NB4 (cell line): Measurements from ENCODE around the gene TMBIM6.

Source experiments
- DNase-seq: peaks from one replicate; pipeline ENCODE4 v3.0.0; 2010; ENCODE audit warnings: low read depth
- H3K4me3 ChIP-seq: one replicate; pipeline ENCODE4 v1.5.1; 2011; ENCODE audit warnings: mild to moderate bottlenecking, low read depth, low read length, moderate library complexity
- MYC ChIP-seq: IDR thresholded peaks from 2 replicates; pipeline ENCODE4 v1.6.1; 2011; ENCODE audit warnings: low read depth, low read length
- POLR2A ChIP-seq: IDR thresholded peaks from 2 replicates; pipeline ENCODE4 v1.6.1; 2011; ENCODE audit warnings: mild to moderate bottlenecking; ENCODE audit not compliant: insufficient read length; ENCODE audit errors: extremely low read depth
- TF ChIP-seq, protein P1 (sequence below): IDR thresholded peaks from one replicate; pipeline ENCODE4 v1.5.1; 2012; ENCODE audit warnings: low read depth, low read length
- TF ChIP-seq, protein P2 (sequence below): IDR thresholded peaks from 2 replicates; pipeline ENCODE4 v1.6.1; 2011; ENCODE audit warnings: low read depth, low read length

TMBIM6 gene, protein sequence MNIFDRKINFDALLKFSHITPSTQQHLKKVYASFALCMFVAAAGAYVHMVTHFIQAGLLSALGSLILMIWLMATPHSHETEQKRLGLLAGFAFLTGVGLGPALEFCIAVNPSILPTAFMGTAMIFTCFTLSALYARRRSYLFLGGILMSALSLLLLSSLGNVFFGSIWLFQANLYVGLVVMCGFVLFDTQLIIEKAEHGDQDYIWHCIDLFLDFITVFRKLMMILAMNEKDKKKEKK

DNA sequence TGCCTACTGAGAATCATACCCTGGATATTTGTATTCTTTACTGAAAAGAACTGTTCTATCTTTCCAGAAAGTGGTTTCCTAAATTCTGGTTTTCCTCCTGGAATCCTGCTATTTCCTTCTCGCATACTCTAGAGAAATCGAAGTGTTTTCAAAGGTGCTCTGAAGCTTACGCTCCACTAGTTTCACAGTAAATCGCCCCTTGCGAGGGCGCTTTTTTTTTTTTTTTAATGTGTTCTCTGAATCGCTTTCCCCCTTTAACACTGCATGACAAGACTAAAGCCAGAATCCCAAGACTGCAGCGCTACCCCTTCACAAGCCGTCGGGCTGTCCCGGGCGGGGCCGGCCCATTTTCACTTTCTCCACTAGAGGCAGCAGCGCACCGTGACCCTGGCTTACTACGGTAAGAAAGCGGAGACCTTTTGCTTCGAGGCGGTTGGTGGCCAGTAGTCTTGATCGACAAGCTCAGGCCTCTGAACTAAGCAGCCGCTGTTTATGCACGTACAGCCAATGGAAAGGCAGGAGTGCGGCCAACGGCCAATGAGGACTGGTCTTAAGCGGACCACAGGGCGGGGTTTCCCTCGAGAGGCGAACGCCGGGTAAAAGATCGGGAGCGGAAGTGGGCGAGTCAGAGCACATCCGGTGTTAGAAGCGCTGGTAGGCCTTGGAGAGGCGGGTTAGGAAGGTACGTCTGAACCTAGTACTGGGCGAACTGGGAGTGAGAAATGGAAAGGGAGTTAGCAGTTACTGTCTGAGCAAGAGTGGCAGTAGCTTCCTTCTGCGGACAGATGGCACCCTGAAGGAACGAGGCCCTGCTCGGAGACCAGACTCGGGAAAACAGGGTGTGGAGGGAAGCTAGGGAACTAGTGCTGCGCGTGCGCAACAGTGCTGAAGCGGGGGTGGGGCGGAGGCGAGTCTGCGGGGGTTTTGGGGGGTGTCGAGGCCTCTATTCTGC is at the start of gene TMBIM6:
Gene TMBIM6 (plus strand): TSS at position 628 of the 952 bp plus-strand sequence. CDS start 10,937 bp downstream, outside the sequence.
- TF ChIP-seq, protein P1, sequence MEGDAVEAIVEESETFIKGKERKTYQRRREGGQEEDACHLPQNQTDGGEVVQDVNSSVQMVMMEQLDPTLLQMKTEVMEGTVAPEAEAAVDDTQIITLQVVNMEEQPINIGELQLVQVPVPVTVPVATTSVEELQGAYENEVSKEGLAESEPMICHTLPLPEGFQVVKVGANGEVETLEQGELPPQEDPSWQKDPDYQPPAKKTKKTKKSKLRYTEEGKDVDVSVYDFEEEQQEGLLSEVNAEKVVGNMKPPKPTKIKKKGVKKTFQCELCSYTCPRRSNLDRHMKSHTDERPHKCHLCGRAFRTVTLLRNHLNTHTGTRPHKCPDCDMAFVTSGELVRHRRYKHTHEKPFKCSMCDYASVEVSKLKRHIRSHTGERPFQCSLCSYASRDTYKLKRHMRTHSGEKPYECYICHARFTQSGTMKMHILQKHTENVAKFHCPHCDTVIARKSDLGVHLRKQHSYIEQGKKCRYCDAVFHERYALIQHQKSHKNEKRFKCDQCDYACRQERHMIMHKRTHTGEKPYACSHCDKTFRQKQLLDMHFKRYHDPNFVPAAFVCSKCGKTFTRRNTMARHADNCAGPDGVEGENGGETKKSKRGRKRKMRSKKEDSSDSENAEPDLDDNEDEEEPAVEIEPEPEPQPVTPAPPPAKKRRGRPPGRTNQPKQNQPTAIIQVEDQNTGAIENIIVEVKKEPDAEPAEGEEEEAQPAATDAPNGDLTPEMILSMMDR: peak; percentile 93
- TF ChIP-seq POLR2A (peak; percentile 99), MYC (peak; percentile 64)
- TF ChIP-seq, protein P2, sequence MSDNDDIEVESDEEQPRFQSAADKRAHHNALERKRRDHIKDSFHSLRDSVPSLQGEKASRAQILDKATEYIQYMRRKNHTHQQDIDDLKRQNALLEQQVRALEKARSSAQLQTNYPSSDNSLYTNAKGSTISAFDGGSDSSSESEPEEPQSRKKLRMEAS: peak; percentile 58
- peak; percentile 100 for DNase-seq
- H3K4me3 ChIP-seq: peak within 1 kb of the TSS; percentile 89

DNA sequence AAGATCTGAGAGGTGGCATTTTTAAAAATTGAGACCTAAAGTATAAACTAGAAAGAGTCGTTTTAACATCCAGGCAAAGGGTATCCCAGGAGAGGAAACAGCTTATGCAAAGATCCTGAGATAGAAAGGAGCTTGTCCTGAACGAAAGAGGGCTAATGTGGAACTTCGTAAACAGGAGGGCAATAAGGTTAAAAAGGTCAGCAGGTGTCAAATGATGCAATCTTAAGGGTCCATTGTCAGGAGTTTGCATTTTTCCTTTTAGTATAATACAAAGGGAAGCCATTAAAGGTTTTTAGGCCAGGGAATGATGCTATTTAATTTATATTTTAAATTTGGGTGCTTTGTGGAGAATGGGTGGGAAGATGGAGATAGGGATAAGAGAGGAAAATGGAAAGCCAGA is 48.5 kb upstream of the TMBIM6 start:
- DNase-seq: no peak
- no peak for TF ChIP-seq POLR2A
- no peak overlapping the region for H3K4me3 ChIP-seq

DNA sequence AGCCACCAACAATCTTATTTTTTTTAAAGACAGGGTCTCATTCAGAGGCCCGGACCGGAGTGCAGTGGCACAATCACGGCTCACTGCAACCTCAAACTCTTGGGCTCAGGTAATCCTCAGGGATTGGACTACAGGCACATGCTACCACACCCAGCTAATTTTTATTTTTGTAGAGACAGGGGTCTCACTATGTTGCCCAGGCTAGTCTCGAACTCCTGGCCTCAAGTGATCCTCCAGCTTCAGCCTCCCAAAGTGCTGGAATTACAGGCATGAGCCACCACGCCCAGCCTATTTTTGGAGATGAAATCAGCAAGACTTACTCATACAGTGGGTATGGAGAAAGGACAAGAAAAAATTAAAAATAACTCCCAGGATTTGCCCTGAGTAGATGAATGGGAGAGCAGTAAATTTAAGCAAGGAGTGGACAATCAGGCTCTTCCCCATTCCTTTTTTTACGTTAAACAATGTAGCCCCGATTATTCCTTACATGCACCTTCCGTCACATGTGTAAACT is 47.4 kb upstream of the TMBIM6 start:
- DNase-seq: no peak
- TF ChIP-seq POLR2A (no peak), MYC (no peak)
- TF ChIP-seq, protein P1: no peak
- TF ChIP-seq, protein P2: no peak

DNA sequence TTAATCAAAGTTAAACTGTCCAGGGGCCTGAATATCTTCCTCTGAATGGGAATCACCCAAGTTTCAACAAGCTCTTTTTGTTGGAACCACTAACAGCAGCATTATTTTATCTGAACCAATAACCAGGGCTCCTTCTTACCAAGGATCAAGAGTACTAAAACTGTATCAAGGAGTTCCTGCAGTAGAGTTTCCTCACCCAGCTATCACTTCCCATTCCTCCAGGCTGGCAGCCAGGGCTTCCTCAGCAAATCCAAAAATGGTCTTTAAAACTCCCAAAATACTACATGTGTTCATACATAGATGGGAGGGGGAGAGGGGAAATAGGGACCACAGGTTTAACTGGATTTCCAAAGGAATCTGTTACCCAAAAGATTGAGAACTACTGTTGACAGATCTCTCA is 44.6 kb upstream of the TMBIM6 start:
- no peak for DNase-seq
- TF ChIP-seq, protein P1: no peak
- TF ChIP-seq POLR2A (no peak), MYC (no peak)
- TF ChIP-seq, protein P2: no peak
- H3K4me3 ChIP-seq: no peak overlapping the region

More for the DNA sequence above, 47.4 kb upstream of the TMBIM6 start:
- no peak overlapping the region for H3K4me3 ChIP-seq

DNA sequence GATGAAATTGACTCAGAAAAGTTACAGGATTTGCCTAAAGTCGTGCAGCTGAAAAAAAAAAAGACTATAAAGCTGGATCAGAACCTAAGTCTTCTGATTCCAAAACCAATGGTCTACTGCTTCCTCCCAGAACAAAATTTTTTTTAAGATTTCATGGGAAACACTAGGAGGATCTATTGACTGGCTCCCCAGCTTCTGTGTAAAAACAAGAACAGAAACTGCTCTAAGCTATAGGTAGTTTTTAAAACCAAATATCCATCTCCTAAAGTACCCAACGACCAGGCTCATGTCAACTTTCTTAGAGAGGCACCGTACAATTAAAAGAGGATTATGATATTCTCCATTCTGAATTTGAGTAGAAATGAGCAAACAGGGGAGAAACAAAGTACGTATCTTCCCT is 43.5 kb upstream of the TMBIM6 start:
- H3K4me3 ChIP-seq: no peak overlapping the region
- TF ChIP-seq MYC: no peak
- no peak for TF ChIP-seq POLR2A
- TF ChIP-seq, protein P1: no peak
- DNase-seq: no peak
